ENCODE results near the gene NRXN3.

Gene NRXN3

GRCh38 chr14:79878785-79879184 lies 1708.6 kb downstream of the NRXN3 start:
- Histone ChIP-seq H3K4me1 (ENCODE audit: insufficient read depth, low read length) (no peaks in the 10 kb centered on the region), H3K9me3 (ENCODE audit: insufficient read depth, low read depth, low read length) (no peaks in the 10 kb centered on the region), H3K36me3 (ENCODE audit: insufficient read depth, low read length) (no peaks in the 10 kb centered on the region), H3K4me3 (ENCODE audit: low read length) (no peak overlapping the region), H3K27ac (ENCODE audit: low read depth, low read length) (no peak overlapping the region), H3K9ac (ENCODE audit: low read depth, low read length) (no peak overlapping the region), H3K27me3 (ENCODE audit: insufficient read depth, low read length) (no peaks in the 10 kb centered on the region)
- WGBS = 89% methylated on average over 2 of the region's 2 CpGs

- Histone ChIP-seq H3K4me3 (ENCODE audit: low read length) (no peak overlapping the region), H3K27me3 (ENCODE audit: insufficient read depth, low read length) (no peaks in the 10 kb centered on the region), H3K9me3 (ENCODE audit: insufficient read depth, low read depth, low read length) (no peaks in the 10 kb centered on the region), H3K4me1 (ENCODE audit: insufficient read depth, low read length) (no peaks in the 10 kb centered on the region), H3K36me3 (ENCODE audit: insufficient read depth, low read length) (no peaks in the 10 kb centered on the region), H3K9ac (ENCODE audit: low read depth, low read length) (no peak overlapping the region), H3K27ac (ENCODE audit: low read depth, low read length) (no peak overlapping the region)
- WGBS = 96% methylated on average over 4 of the region's 4 CpGs
These were observed 1711.1 kb downstream of the NRXN3 start for GRCh38 chr14:79881299-79881698.

DNA sequence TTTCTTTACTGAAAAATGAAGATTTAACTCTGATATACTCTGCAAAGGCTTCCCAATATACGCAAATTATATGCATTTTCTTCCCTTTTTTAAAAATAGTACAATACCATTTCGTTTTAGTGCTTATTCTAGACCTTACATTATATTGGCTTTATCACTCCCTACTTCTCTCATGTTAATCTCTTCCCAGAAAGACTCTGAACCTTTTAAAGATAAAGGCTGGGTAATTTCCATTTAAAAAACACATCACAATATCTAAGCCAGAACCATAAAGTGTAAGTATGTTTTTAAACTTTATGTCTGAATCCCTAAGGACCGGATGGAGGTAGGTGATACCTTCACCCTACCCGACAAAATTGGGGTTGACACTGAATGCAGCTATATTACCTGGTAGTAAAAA lies 1720.4 kb downstream of the NRXN3 start:
- H3K9me3 ChIP-seq (ENCODE audit: insufficient read depth, low read depth, low read length) = no peaks in the 10 kb centered on the region
- no peaks in the 10 kb centered on the region for H3K36me3 ChIP-seq (ENCODE audit: insufficient read depth, low read length)
- WGBS = 93% methylated on average over 4 of the region's 4 CpGs
- no peak overlapping the region for H3K4me3 ChIP-seq (ENCODE audit: low read length)
- no peak overlapping the region for H3K9ac ChIP-seq (ENCODE audit: low read depth, low read length)
- H3K4me1 ChIP-seq (ENCODE audit: insufficient read depth, low read length) = no peaks in the 10 kb centered on the region
- H3K27ac ChIP-seq (ENCODE audit: low read depth, low read length) = no peak overlapping the region
- H3K27me3 ChIP-seq (ENCODE audit: insufficient read depth, low read length) = no peaks in the 10 kb centered on the region

GRCh38 chr14:79896009-79896408 lies 1725.8 kb downstream of the NRXN3 start:
- H3K27me3 ChIP-seq (ENCODE audit: insufficient read depth, low read length) = no peaks in the 10 kb centered on the region
- no peaks in the 10 kb centered on the region for H3K4me1 ChIP-seq (ENCODE audit: insufficient read depth, low read length)
- H3K36me3 ChIP-seq (ENCODE audit: insufficient read depth, low read length) = no peaks in the 10 kb centered on the region
- H3K9me3 ChIP-seq (ENCODE audit: insufficient read depth, low read depth, low read length) = no peaks in the 10 kb centered on the region
- WGBS = 96% methylated on average over 1 of the region's 1 CpG
- H3K27ac ChIP-seq (ENCODE audit: low read depth, low read length) = no peak overlapping the region
- no peak overlapping the region for H3K9ac ChIP-seq (ENCODE audit: low read depth, low read length)
- no peak overlapping the region for H3K4me3 ChIP-seq (ENCODE audit: low read length)

DNA sequence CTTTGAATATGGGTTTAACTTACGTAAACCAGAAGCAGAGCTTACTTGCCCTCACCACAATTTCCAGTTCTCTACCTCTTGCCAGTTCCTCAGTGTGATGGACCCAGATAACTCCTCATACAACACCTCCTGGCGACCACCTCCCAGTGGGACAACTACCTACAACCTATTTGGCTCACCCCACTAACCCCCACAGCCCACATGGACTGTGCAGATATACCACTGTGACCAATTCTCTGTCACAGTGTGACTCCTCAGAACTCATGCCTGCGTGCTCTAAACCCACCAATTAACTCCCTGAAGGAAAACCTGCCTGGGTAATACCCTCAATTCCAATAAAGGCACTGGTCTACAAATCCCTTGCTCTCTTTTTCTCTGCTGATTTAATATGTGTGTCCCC lies 1729.4 kb downstream of the NRXN3 start:
- 91% methylated on average over 3 of the region's 3 CpGs for WGBS
- H3K27me3 ChIP-seq (ENCODE audit: insufficient read depth, low read length) = no peaks in the 10 kb centered on the region
- no peak overlapping the region for H3K27ac ChIP-seq (ENCODE audit: low read depth, low read length)
- no peak overlapping the region for H3K9ac ChIP-seq (ENCODE audit: low read depth, low read length)
- no peak overlapping the region for H3K4me3 ChIP-seq (ENCODE audit: low read length)
- no peaks in the 10 kb centered on the region for H3K9me3 ChIP-seq (ENCODE audit: insufficient read depth, low read depth, low read length)
- H3K4me1 ChIP-seq (ENCODE audit: insufficient read depth, low read length) = no peaks in the 10 kb centered on the region
- no peaks in the 10 kb centered on the region for H3K36me3 ChIP-seq (ENCODE audit: insufficient read depth, low read length)

GRCh38 chr14:79904497-79904896 lies 1734.3 kb downstream of the NRXN3 start:
- no peaks in the 10 kb centered on the region for H3K9me3 ChIP-seq (ENCODE audit: insufficient read depth, low read depth, low read length)
- no peaks in the 10 kb centered on the region for H3K36me3 ChIP-seq (ENCODE audit: insufficient read depth, low read length)
- WGBS = no CpG with 5 or more reads among the region's 1 CpG
- H3K9ac ChIP-seq (ENCODE audit: low read depth, low read length) = no peak overlapping the region
- no peak overlapping the region for H3K4me3 ChIP-seq (ENCODE audit: low read length)
- H3K4me1 ChIP-seq (ENCODE audit: insufficient read depth, low read length) = peaks cover under 1% of the 10 kb centered on the region; the same call in 1 of the 2 replicates
- H3K27me3 ChIP-seq (ENCODE audit: insufficient read depth, low read length) = no peaks in the 10 kb centered on the region
- H3K27ac ChIP-seq (ENCODE audit: low read depth, low read length) = no peak overlapping the region

DNA sequence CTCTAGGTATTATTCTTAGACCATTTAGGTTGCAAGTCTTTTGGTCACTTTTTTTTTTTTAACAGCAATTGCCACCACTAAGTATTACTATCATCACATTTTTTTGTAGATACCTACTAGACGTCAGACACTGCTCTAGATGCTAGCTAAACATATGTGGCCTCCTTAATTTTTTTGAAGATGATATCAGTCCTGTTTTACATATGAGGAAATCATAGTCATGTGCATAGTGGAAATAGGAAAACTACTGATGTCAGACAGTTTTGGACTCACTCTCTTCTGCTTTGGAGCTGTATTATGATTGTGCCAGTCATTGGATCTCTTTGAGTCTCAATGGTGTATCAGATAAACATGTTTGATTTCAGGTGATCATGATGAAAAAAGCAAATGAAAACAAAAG lies 1736.8 kb downstream of the NRXN3 start:
- Histone ChIP-seq H3K36me3 (ENCODE audit: insufficient read depth, low read length) (no peaks in the 10 kb centered on the region), H3K4me3 (ENCODE audit: low read length) (no peak overlapping the region), H3K9ac (ENCODE audit: low read depth, low read length) (no peak overlapping the region), H3K4me1 (ENCODE audit: insufficient read depth, low read length) (peaks cover 3% of the 10 kb centered on the region; the same call in 1 of the 2 replicates), H3K9me3 (ENCODE audit: insufficient read depth, low read depth, low read length) (no peaks in the 10 kb centered on the region), H3K27me3 (ENCODE audit: insufficient read depth, low read length) (no peaks in the 10 kb centered on the region), H3K27ac (ENCODE audit: low read depth, low read length) (no peak overlapping the region)
- WGBS = 100% methylated on average over 1 of the region's 1 CpG

GRCh38 chr14:79910086-79910485 lies 1739.9 kb downstream of the NRXN3 start:
- Histone ChIP-seq H3K4me3 (ENCODE audit: low read length) (no peak overlapping the region), H3K9ac (ENCODE audit: low read depth, low read length) (no peak overlapping the region), H3K4me1 (ENCODE audit: insufficient read depth, low read length) (peaks cover 3% of the 10 kb centered on the region; the same call in 1 of the 2 replicates), H3K27me3 (ENCODE audit: insufficient read depth, low read length) (no peaks in the 10 kb centered on the region), H3K27ac (ENCODE audit: low read depth, low read length) (no peak overlapping the region), H3K9me3 (ENCODE audit: insufficient read depth, low read depth, low read length) (peaks cover 4% of the 10 kb centered on the region; the same call in 1 of the 2 replicates), H3K36me3 (ENCODE audit: insufficient read depth, low read length) (no peaks in the 10 kb centered on the region)
- whole genome bisulfite sequencing = 90% methylated on average over 2 of the region's 2 CpGs

DNA sequence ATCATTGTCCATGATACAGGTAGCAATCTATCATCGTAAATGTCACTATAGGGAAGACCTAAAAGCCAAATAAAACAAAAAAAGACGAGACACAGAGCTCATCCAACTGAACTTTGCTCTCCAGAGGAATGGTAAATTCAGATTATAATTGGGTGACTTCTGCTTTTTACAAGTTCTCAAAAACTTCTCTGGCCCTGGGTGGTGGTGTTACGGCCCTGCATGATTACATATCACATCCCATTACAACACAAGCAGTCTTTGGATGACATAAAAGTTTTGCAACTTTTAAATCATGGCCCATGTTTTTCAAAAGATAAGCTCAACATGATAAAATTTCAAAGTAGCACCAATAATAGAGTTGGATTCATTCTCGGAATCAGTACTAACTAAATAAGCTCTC lies 1741.6 kb downstream of the NRXN3 start:
- Histone ChIP-seq H3K9me3 (ENCODE audit: insufficient read depth, low read depth, low read length) (peaks cover 4% of the 10 kb centered on the region; the same call in 1 of the 2 replicates), H3K4me1 (ENCODE audit: insufficient read depth, low read length) (peaks cover 3% of the 10 kb centered on the region; the same call in 1 of the 2 replicates), H3K36me3 (ENCODE audit: insufficient read depth, low read length) (no peaks in the 10 kb centered on the region), H3K4me3 (ENCODE audit: low read length) (no peak overlapping the region), H3K27ac (ENCODE audit: low read depth, low read length) (no peak overlapping the region), H3K27me3 (ENCODE audit: insufficient read depth, low read length) (no peaks in the 10 kb centered on the region), H3K9ac (ENCODE audit: low read depth, low read length) (no peak overlapping the region)
- 89% methylated on average over 4 of the region's 4 CpGs for WGBS

DNA sequence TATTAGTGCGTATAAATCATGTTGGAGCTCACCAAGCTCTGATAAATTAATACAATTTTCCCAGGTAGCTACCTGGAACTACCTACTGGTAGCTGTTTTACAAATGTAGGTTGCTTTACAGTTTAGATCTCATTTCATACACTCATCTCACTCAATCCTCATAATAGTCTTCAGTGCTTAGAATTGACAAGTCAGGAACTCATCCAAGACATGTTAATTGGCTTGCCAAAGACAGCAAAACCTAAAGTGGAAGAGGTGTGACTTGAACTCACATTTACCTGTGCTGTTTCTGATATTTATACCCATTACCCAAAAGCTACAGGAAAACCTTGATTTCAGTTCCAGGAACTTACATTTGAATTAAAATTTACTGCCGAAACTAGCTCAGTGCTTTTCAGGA lies 1744.4 kb downstream of the NRXN3 start:
- Histone ChIP-seq H3K4me1 (ENCODE audit: insufficient read depth, low read length) (peaks cover 1% of the 10 kb centered on the region; the same call in 1 of the 2 replicates), H3K9me3 (ENCODE audit: insufficient read depth, low read depth, low read length) (peaks cover 4% of the 10 kb centered on the region; the same call in 1 of the 2 replicates), H3K4me3 (ENCODE audit: low read length) (no peak overlapping the region), H3K27me3 (ENCODE audit: insufficient read depth, low read length) (no peaks in the 10 kb centered on the region), H3K9ac (ENCODE audit: low read depth, low read length) (no peak overlapping the region), H3K36me3 (ENCODE audit: insufficient read depth, low read length) (no peaks in the 10 kb centered on the region), H3K27ac (ENCODE audit: low read depth, low read length) (no peak overlapping the region)
- WGBS = 94% methylated on average over 2 of the region's 2 CpGs

DNA sequence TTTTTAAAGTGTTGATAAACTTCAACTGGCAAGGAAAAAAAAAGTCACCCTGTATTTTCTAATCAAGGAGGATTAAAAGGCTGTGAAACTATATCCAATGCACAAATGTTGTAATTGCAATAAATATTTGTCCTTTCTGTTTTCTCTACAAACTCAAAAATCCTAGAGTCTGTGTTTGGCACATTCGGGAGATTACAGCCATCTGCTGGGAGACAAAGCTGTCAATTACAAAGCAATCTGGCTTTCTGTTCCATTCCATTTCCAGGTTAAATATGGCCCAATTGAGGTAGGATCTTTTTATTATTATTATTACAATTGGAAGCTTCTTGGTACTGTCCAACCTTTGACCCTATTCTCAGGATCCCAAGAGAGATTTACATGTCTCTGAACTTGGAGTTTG lies 1745.2 kb downstream of the NRXN3 start:
- no peaks in the 10 kb centered on the region for H3K4me1 ChIP-seq (ENCODE audit: insufficient read depth, low read length)
- no peaks in the 10 kb centered on the region for H3K36me3 ChIP-seq (ENCODE audit: insufficient read depth, low read length)
- H3K9ac ChIP-seq (ENCODE audit: low read depth, low read length) = no peak overlapping the region
- H3K27ac ChIP-seq (ENCODE audit: low read depth, low read length) = no peak overlapping the region
- WGBS = 100% methylated on average over 1 of the region's 1 CpG
- H3K4me3 ChIP-seq (ENCODE audit: low read length) = no peak overlapping the region
- H3K9me3 ChIP-seq (ENCODE audit: insufficient read depth, low read depth, low read length) = peaks cover 4% of the 10 kb centered on the region; the same call in 1 of the 2 replicates
- no peaks in the 10 kb centered on the region for H3K27me3 ChIP-seq (ENCODE audit: insufficient read depth, low read length)

- no peak overlapping the region for H3K9ac ChIP-seq (ENCODE audit: low read depth, low read length)
- H3K9me3 ChIP-seq (ENCODE audit: insufficient read depth, low read depth, low read length) = peaks cover 4% of the 10 kb centered on the region; the same call in 1 of the 2 replicates
- no peaks in the 10 kb centered on the region for H3K36me3 ChIP-seq (ENCODE audit: insufficient read depth, low read length)
- H3K4me3 ChIP-seq (ENCODE audit: low read length) = no peak overlapping the region
- H3K27me3 ChIP-seq (ENCODE audit: insufficient read depth, low read length) = no peaks in the 10 kb centered on the region
- no peak overlapping the region for H3K27ac ChIP-seq (ENCODE audit: low read depth, low read length)
- no peaks in the 10 kb centered on the region for H3K4me1 ChIP-seq (ENCODE audit: insufficient read depth, low read length)
These were observed 1746.1 kb downstream of the NRXN3 start for GRCh38 chr14:79916281-79916680.

Data from HUES64 (cell line).